ENCODE data around the gene MS4A13.
A peak's percentile ranks its signal among the peaks of the same experiment; 100 is the strongest.

Gene MS4A13

DNA sequence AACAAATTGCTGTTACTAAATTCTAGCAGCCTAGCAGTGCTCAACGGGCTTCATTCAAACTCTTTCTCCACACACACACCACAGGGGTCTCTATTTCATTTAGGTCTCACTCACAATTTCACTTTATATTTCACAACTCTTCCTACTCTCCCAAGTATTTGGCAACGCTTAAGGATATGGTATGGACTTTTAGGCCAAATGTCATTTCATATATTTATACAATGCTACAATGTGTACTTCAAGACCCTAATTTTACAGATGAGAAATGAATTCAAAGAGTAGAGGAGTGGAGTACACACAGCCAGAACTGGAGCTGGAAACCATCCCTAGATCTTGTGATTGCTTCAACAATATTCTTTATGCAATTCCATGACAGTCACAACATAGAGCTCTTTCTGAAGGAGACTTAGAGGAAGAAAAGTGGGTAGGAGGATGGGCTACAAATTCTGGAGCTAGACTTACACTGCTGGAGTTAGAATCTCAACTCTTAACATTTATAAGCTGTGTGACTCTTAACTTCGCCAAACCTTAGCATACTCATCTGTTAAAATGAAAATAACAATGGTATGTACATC lies 2.5 kb upstream of the MS4A13 start:
- TF ChIP-seq POLR2AphosphoS5 (IDR thresholded peaks at IDR 0.05; ENCODE audit: low read depth) (no peak), GABPA (IDR thresholded peaks at IDR 0.05; ENCODE audit: low read depth) (no peak), CTCF (IDR thresholded peaks at IDR 0.05; ENCODE audit: insufficient read depth, low read length) (no peak), SPI1 (IDR thresholded peaks at IDR 0.05; ENCODE audit: borderline replicate concordance, low read depth) (no peak)
- TF ChIP-seq, protein P1, sequence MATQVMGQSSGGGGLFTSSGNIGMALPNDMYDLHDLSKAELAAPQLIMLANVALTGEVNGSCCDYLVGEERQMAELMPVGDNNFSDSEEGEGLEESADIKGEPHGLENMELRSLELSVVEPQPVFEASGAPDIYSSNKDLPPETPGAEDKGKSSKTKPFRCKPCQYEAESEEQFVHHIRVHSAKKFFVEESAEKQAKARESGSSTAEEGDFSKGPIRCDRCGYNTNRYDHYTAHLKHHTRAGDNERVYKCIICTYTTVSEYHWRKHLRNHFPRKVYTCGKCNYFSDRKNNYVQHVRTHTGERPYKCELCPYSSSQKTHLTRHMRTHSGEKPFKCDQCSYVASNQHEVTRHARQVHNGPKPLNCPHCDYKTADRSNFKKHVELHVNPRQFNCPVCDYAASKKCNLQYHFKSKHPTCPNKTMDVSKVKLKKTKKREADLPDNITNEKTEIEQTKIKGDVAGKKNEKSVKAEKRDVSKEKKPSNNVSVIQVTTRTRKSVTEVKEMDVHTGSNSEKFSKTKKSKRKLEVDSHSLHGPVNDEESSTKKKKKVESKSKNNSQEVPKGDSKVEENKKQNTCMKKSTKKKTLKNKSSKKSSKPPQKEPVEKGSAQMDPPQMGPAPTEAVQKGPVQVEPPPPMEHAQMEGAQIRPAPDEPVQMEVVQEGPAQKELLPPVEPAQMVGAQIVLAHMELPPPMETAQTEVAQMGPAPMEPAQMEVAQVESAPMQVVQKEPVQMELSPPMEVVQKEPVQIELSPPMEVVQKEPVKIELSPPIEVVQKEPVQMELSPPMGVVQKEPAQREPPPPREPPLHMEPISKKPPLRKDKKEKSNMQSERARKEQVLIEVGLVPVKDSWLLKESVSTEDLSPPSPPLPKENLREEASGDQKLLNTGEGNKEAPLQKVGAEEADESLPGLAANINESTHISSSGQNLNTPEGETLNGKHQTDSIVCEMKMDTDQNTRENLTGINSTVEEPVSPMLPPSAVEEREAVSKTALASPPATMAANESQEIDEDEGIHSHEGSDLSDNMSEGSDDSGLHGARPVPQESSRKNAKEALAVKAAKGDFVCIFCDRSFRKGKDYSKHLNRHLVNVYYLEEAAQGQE (IDR thresholded peaks at IDR 0.05; ENCODE audit: insufficient replicate concordance, low read depth): no peak
- DNase-seq (ENCODE audit: low read depth in 1 of 2, low spot score in 1 of 2): no peak
- H3K27ac ChIP-seq (replicated peaks): no peak overlapping the region
- no peaks in the 10 kb centered on the region for H3K27me3 ChIP-seq (ENCODE audit: insufficient read depth, poor library complexity, severe bottlenecking)
- no peak overlapping the region for H3K4me3 ChIP-seq (replicated peaks; ENCODE audit: insufficient read depth, low read length)

DNA sequence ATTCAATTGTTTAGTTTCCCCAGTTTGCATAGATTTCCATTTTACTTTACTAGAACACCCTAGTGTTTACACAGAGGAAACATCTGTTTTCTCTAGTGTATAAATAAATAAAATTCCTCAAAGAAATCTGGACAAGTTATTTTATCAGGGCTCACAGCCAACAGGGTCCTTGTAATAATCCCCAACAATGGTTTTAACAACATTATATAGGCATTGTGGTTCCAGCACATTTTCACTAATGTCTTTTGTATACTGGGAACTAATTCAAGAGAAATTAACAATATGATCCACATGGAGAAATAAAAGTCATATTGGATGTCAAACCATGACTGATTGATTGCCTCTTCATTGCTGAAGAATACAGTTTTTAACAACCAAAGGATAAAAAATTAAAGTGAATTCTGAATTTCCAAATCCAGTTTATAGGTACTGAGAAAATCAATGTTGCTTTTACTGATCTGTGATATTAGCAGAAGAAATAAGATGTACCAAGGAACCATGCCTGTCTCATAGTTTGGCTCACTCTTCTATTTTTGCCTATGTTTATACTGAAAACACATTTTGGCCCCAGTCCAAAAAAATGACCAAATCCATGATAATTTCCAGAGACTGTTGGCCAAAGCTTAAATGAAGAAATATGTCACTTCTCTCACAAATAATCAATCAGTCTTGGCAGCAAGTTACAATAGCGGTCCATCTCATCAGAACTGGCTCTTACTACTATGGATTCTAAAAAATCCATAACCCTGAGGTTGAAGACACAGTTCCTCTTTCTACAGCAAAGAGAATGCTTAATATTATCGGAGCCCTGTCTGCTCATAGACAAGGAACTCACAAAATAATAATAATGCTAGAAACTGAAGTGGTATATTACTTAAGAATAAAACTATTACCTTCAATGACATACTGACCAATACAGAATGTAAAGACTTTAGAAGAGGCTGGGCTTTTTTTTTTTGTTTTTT lies 1.4 kb upstream of the MS4A13 start:
- DNase-seq (ENCODE audit: low read depth in 1 of 2, low spot score in 1 of 2): no peak
- TF ChIP-seq GABPA (IDR thresholded peaks at IDR 0.05; ENCODE audit: low read depth) (no peak), SPI1 (IDR thresholded peaks at IDR 0.05; ENCODE audit: borderline replicate concordance, low read depth) (peak; percentile 78)
- Histone ChIP-seq H3K4me3 (replicated peaks; ENCODE audit: insufficient read depth, low read length) (no peak overlapping the region), H3K27ac (replicated peaks) (no peak overlapping the region), H3K27me3 (ENCODE audit: insufficient read depth, poor library complexity, severe bottlenecking) (no peaks in the 10 kb centered on the region)

DNA sequence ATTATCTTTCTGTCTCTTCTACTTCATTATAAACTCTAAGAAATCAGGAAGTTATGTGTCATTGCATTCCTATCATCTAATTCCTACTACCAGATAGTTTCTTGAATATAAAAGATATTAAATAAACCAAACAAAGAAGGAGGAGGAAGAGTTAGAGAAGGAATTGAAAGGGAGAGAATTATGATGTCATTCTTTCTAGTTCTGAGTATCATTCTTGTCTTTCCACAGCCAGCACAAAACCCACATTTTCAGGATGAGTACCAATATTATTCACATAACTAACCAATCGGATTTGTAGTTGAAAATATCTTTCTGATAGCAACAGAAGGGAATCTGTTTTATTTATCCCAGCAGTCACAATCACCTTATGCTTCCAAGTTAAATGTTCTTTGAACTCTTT lies 13.3 kb downstream of the MS4A13 start:
- H3K27me3 ChIP-seq (ENCODE audit: insufficient read depth, poor library complexity, severe bottlenecking): no peaks in the 10 kb centered on the region
- no peak for DNase-seq (ENCODE audit: low read depth in 1 of 2, low spot score in 1 of 2)
- H3K27ac ChIP-seq (replicated peaks): no peak overlapping the region
- no peak overlapping the region for H3K4me3 ChIP-seq (replicated peaks; ENCODE audit: insufficient read depth, low read length)
- no peak for TF ChIP-seq POLR2AphosphoS5 (IDR thresholded peaks at IDR 0.05; ENCODE audit: low read depth)
- no peak for TF ChIP-seq GABPA (IDR thresholded peaks at IDR 0.05; ENCODE audit: low read depth)
- TF ChIP-seq, protein P1 (IDR thresholded peaks at IDR 0.05; ENCODE audit: insufficient replicate concordance, low read depth): no peak
- TF ChIP-seq CTCF (IDR thresholded peaks at IDR 0.05; ENCODE audit: insufficient read depth, low read length): no peak
- no peak for TF ChIP-seq SPI1 (IDR thresholded peaks at IDR 0.05; ENCODE audit: borderline replicate concordance, low read depth)

GRCh38 chr11:60528934-60529333 lies 13.7 kb downstream of the MS4A13 start:
- H3K4me3 ChIP-seq (replicated peaks; ENCODE audit: insufficient read depth, low read length): no peak overlapping the region
- no peaks in the 10 kb centered on the region for H3K27me3 ChIP-seq (ENCODE audit: insufficient read depth, poor library complexity, severe bottlenecking)
- H3K27ac ChIP-seq (replicated peaks): no peak overlapping the region
- DNase-seq (ENCODE audit: low read depth in 1 of 2, low spot score in 1 of 2): peak; percentile 13 to 23
- TF ChIP-seq CTCF (IDR thresholded peaks at IDR 0.05; ENCODE audit: insufficient read depth, low read length) (no peak), SPI1 (IDR thresholded peaks at IDR 0.05; ENCODE audit: borderline replicate concordance, low read depth) (peak; percentile 95)
- TF ChIP-seq, protein P1 (IDR thresholded peaks at IDR 0.05; ENCODE audit: insufficient replicate concordance, low read depth): no peak
